IMR-90 (cell line): Measurements from ENCODE around the gene SRP54.
"Not testable (repeated sequence)": the region's sequence is repeated elsewhere in the genome, so short reads cannot be mapped to it uniquely, and the experiment has no call there.

Experiments used
- CEBPB ChIP-seq: IDR thresholded peaks from 2 replicates; pipeline ENCODE4 v1.6.1; 2012; ENCODE audit warnings: low read depth, low read length, improper control_type of control experiment
- CHD1 ChIP-seq: IDR thresholded peaks from 2 replicates; pipeline ENCODE4 v1.6.1; 2012; ENCODE audit warnings: low read depth, low read length, improper control_type of control experiment
- POLR2A ChIP-seq: IDR thresholded peaks from 2 replicates; pipeline ENCODE4 v1.6.1; 2012; ENCODE audit warnings: mild to moderate bottlenecking, low read depth, low read length
- RFX5 ChIP-seq: IDR thresholded peaks from 2 replicates; pipeline ENCODE4 v1.8.0; 2012; ENCODE audit warnings: low read depth, mild to moderate bottlenecking, low read length, moderate library complexity
- TF ChIP-seq, protein P1 (sequence below): conservative IDR thresholded peaks from 2 replicates; pipeline ENCODE4 v1.5.1; 2012; ENCODE audit warnings: mild to moderate bottlenecking, low read depth, low read length, improper control_type of control experiment

DNA sequence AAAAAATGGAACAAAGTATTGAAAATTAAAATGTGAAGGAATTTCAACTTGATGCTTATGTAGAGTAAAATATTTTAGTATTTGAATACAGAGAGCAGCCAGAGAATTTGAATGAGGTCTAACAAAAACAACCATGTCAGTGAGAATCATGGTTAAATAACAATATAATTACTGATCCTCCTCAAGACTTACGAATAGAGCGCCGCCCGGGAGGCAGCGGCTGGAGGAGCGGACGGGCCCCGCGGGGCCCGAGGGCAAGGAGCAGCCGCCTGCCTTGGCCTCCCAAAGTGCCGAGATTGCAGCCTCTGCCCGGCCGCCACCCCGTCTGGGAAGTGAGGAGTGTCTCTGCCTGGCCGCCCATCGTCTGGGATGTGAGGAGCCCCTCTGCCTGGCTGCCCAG is 55.5 kb downstream of the SRP54 start:
- TF ChIP-seq, protein P1, sequence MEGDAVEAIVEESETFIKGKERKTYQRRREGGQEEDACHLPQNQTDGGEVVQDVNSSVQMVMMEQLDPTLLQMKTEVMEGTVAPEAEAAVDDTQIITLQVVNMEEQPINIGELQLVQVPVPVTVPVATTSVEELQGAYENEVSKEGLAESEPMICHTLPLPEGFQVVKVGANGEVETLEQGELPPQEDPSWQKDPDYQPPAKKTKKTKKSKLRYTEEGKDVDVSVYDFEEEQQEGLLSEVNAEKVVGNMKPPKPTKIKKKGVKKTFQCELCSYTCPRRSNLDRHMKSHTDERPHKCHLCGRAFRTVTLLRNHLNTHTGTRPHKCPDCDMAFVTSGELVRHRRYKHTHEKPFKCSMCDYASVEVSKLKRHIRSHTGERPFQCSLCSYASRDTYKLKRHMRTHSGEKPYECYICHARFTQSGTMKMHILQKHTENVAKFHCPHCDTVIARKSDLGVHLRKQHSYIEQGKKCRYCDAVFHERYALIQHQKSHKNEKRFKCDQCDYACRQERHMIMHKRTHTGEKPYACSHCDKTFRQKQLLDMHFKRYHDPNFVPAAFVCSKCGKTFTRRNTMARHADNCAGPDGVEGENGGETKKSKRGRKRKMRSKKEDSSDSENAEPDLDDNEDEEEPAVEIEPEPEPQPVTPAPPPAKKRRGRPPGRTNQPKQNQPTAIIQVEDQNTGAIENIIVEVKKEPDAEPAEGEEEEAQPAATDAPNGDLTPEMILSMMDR: not testable (repeated sequence)
- not testable (repeated sequence) for TF ChIP-seq POLR2A, CHD1, CEBPB, RFX5
